OCI-M2 (cell line): Measurements from ENCODE around the gene SMTNL2.
"Not testable (repeated sequence)": the region's sequence is repeated elsewhere in the genome, so short reads cannot be mapped to it uniquely, and the experiment has no call there.

Experiments
- DNase-seq: peaks from one replicate; lab custom pipeline; 2025; ENCODE audit not compliant: unreplicated experiment; lab: John Stamatoyannopoulos, UW

Gene SMTNL2

GRCh38 chr17:4584917-4585637 is 748 bp downstream of the SMTNL2 start:
- no peak for DNase-seq

GRCh38 chr17:4585638-4585994 is 1.3 kb downstream of the SMTNL2 start:
- DNase-seq = no peak

- no peak for DNase-seq
Measured at GRCh38 chr17:4586043-4586442, 1.7 kb downstream of the SMTNL2 start.

- no peak for DNase-seq
Measured at GRCh38 chr17:4587195-4587594, 2.9 kb downstream of the SMTNL2 start.

- no peak for DNase-seq
Measured at GRCh38 chr17:4587803-4588202, 3.5 kb downstream of the SMTNL2 start.

- no peak for DNase-seq
Measured at GRCh38 chr17:4588391-4588790, 4.1 kb downstream of the SMTNL2 start.

GRCh38 chr17:4588898-4589625 is 4.7 kb downstream of the SMTNL2 start:
- DNase-seq = no peak

GRCh38 chr17:4590042-4590441 is 5.7 kb downstream of the SMTNL2 start:
- not testable (repeated sequence) for DNase-seq

- no peak for DNase-seq
Measured at GRCh38 chr17:4590981-4591453, 6.7 kb downstream of the SMTNL2 start.

- DNase-seq = no peak
Measured at GRCh38 chr17:4591529-4591928, 7.2 kb downstream of the SMTNL2 start.

- DNase-seq = no peak
Measured at GRCh38 chr17:4592240-4593005, 8.1 kb downstream of the SMTNL2 start.

GRCh38 chr17:4593021-4593421 is 8.7 kb downstream of the SMTNL2 start:
- no peak for DNase-seq

GRCh38 chr17:4594406-4594805 is 10.1 kb downstream of the SMTNL2 start:
- no peak for DNase-seq

- no peak for DNase-seq
Measured at GRCh38 chr17:4594931-4595684, 10.8 kb downstream of the SMTNL2 start.

- not testable (repeated sequence) for DNase-seq
Measured at GRCh38 chr17:4595685-4596342, 11.5 kb downstream of the SMTNL2 start.

- DNase-seq = no peak
Measured at GRCh38 chr17:4596636-4597380, 12.5 kb downstream of the SMTNL2 start.

- DNase-seq = no peak
Measured at GRCh38 chr17:4597975-4598374, 13.6 kb downstream of the SMTNL2 start.

GRCh38 chr17:4598776-4599504 is 14.6 kb downstream of the SMTNL2 start:
- no peak for DNase-seq
